ENCODE data around the gene POC1A. TPM values are rescaled to one million over a fixed set of nuclear protein-coding genes. Genes with fewer than 3 reads are reported as not detected.

POC1A gene
- total RNA-seq, 1 experiment from 2014 or later = 29.0 TPM

- Histone ChIP-seq H3K23me2 (ENCODE audit: insufficient read length, low read depth, low read length, poor library complexity, severe bottlenecking) (no peaks in the 10 kb centered on the region), H3K4me1 (ENCODE audit: insufficient read depth, low read length) (no peaks in the 10 kb centered on the region), H3K56ac (ENCODE audit: insufficient read length, low read depth, low read length) (no peak overlapping the region), H3K9ac (ENCODE audit: extremely low read depth, insufficient read length, low read length) (no peak overlapping the region), H3K79me2 (ENCODE audit: insufficient read depth, low read length) (no peaks in the 10 kb centered on the region), H3K14ac (ENCODE audit: insufficient read depth, low read length) (no peak overlapping the region), H2BK20ac (ENCODE audit: low read depth, low read length, poor library complexity, severe bottlenecking) (no peak overlapping the region), H2BK5ac (ENCODE audit: insufficient read length, low read length) (no peak overlapping the region), H2AK5ac (ENCODE audit: insufficient read length, low read length) (no peak overlapping the region), H3K4me2 (ENCODE audit: insufficient read depth, insufficient read length, low read length) (no peak overlapping the region), H3K79me1 (ENCODE audit: insufficient read depth, low read depth, low read length, poor library complexity, severe bottlenecking) (no peaks in the 10 kb centered on the region), H4K91ac (ENCODE audit: insufficient read length, low read depth, low read length) (no peak overlapping the region), H3K9me3 (ENCODE audit: control insufficient read depth, low read depth, low read length) (no peaks in the 10 kb centered on the region), H4K8ac (replicated peaks; ENCODE audit: insufficient read length, low read depth, low read length) (no peak overlapping the region), H4K20me1 (ENCODE audit: control insufficient read depth, insufficient read depth, insufficient read length) (no peaks in the 10 kb centered on the region), H3K18ac (ENCODE audit: insufficient read length, low read depth, low read length) (no peak overlapping the region), H3T11ph (ENCODE audit: low read length) (no peak overlapping the region), H2AFZ (ENCODE audit: low read length) (no peak overlapping the region), H4K5ac (ENCODE audit: insufficient read length, low read depth, low read length) (no peak overlapping the region), H3K23ac (ENCODE audit: insufficient read length, low read depth, low read length) (no peak overlapping the region), H3K27me3 (ENCODE audit: insufficient read depth, low read length) (no peaks in the 10 kb centered on the region), H3K4ac (ENCODE audit: low read depth, low read length) (no peak overlapping the region), H2BK120ac (ENCODE audit: low read depth, low read length, poor library complexity, severe bottlenecking) (no peak overlapping the region), H3K27ac (ENCODE audit: insufficient read length, low read depth, low read length) (no peak overlapping the region), H2BK15ac (ENCODE audit: low read depth, low read length) (no peak overlapping the region), H2BK12ac (ENCODE audit: insufficient read length, low read depth, low read length) (no peak overlapping the region)
- Mint-ChIP-seq H3K27me3 (ENCODE audit: low read depth) (no peaks in the 10 kb centered on the region; the same call in 1 of the 2 replicates), H3K36me3 (ENCODE audit: insufficient read depth in 1 of 3, low read depth in 3 of 3) (no peaks in the 10 kb centered on the region), H3K4me1 (peaks cover 20 to 25% of the 10 kb centered on the region in 2 experiments), H3K9me3 (no peaks in the 10 kb centered on the region; a peak in 1 of 5 replicates), H3K4me3 (no peak overlapping the region), H3K27ac (no peak overlapping the region)
- DNase-seq = no peak
- TF ChIP-seq CTCF (conservative IDR thresholded peaks at IDR 0.05) = no peak
- WGBS (ENCODE audit: extremely low coverage, insufficient read length, low lambda C conversion rate) = no CpG with 5 or more reads among the region's 9 CpGs
Measured at GRCh38 chr3:52174896-52175295, 20.7 kb upstream of the POC1A start.

All from H9 (cell line).